D341Med (cell line): ENCODE measurements around the gene SLC25A28.
"Not testable (repeated sequence)": the region's sequence is repeated elsewhere in the genome, so short reads cannot be mapped to it uniquely, and the experiment has no call there.

Source experiments
- DNase-seq: peaks from one replicate; pipeline ENCODE4 v3.0.0; 2012; ENCODE audit warnings: low spot score

The SLC25A28 gene

DNA sequence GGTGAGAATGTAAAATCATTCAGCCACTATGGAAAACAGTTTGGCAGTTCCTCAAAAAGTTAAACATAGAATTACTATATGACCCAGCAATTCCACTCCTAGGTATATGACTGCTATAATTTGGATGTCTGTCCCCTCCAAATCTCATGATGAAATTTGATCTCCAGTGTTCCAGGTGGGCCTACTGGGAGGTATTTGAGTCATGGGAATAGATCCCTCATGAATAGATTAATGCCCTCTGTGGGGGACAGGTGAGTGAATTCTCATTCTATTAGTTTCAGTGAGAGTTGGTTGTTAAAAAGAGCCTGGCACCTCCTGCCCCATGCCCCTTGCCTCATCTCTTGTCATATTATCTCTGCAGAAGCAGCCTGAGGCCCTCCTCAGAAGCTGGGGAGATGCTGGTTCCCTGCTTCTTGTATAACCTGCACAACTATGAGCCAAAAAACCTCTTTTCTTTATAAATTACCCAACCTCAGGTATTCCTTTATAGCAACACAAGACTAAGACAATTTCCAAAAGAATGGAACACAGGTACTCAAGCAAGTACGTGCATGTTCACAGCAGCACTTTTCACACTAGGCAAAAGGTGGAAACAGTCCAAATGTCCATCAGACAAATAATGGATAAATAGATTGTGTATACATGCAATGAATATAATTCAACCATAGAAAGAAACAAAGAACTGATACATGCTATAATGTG is 8.8 kb upstream of the SLC25A28 start:
- no peak for DNase-seq

DNA sequence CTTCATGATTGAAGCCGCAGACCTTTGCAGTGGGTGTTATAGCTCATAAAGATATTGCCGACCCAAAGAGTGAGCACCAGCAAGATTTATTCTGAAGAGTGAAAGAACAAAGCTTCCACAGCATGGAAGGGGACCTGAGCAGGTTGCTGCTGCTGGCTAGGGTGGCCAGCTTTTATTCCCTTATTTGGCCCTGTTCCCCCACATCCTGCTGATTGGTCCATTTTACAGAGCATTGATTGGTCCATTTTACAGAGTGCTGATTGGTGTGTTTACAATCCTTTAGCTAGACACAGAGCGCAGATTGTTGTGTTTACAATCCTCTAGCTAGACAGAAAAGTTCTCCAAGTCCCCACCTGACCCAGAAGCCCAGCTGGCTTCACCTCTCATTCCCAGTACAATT is 4.9 kb upstream of the SLC25A28 start:
- not testable (repeated sequence) for DNase-seq

DNA sequence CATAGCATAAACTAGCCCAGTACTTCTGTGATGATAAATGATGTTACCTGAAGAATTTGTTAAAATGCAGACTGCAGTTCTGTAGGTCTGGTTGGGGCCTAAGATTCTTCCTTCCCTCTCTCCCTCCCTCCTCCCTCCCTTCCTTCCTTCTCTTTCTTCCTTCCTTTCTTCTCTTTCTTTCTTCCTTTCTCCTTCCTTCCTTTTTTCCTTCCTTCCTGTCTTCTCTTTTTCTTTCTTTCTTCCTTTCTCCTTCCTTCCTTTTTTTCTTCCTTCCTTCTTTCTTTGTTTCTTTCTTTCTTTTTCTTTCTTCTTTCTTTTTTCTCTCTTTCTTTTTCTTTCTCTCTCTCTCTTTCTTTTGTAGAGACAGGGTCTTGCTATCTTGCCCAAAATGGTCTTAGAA is 3.7 kb upstream of the SLC25A28 start:
- DNase-seq: no peak

DNA sequence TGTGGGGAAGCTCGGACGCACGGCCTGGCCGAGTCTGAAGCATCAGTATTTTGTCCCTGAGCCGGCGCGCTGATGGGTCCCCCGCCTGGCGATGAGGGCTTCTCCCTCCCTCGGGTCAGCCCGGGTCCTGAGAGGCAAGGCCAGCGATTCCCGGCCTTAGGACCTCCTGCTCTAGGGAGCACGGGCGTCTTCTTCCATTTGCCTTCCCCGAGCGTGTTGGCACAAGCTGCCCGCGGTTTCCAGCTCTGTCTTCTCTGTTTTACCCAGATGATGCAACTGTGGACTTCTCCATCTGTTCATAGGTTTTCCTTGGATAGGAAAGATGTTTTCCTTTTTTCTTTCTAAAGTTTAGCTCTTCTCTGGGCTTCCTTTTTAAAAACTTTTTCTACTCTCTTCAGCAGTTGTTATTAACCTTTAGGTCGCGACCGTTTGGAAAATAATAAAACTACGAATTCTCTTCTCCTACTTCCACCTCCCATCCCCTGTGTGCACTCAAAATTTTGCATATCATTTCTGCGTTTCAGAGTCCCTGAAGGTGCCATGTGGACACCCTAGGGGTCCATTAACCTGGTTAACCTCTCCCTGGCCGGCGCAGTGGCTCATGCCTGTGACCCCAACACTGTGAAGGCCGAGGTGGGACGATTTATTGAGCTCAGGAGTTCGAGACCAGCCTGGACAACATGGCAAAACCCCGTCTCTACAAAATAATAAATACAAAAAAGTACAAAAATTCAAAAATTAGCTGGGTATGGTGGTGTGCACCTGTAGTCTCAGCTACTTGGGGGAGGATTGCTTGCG is 1.4 kb upstream of the SLC25A28 start:
- no peak for DNase-seq

DNA sequence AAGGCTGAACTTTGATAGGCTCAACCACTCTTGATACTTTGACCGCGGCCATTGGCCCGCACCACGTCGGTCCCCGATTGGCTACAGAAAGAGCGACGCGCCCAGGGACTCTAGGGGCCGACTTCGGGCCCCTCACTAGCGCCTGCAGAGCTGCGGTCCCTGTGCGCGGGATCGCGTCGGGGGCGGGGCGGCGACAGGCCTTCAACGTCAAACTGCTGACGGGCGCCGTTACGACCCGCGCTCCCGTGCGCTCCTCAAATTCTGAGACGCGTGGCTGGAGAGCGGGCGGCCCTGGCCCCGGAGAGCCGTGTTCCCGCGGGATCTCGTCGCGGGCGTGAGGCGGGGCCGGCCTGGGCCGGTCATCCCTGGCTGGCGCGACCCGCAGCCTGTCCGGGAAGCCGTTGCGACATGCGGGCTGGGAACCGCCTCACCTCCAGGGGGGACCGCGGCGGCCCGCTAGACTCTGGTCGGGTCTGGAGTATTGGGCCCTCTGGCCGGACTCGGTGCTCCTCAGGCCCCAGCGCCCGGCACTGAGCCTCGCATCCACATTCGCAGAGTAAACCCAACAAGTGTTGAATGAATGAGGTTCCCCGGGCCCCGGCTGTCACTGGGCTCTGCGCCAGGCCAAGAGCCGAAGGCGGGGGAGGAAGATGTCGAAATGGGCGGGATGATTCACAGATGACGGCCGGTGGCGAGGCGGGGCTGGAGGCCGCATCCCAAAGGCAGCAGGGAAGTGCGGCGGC is 643 bp upstream of the SLC25A28 start:
- DNase-seq: peak; percentile 88

DNA sequence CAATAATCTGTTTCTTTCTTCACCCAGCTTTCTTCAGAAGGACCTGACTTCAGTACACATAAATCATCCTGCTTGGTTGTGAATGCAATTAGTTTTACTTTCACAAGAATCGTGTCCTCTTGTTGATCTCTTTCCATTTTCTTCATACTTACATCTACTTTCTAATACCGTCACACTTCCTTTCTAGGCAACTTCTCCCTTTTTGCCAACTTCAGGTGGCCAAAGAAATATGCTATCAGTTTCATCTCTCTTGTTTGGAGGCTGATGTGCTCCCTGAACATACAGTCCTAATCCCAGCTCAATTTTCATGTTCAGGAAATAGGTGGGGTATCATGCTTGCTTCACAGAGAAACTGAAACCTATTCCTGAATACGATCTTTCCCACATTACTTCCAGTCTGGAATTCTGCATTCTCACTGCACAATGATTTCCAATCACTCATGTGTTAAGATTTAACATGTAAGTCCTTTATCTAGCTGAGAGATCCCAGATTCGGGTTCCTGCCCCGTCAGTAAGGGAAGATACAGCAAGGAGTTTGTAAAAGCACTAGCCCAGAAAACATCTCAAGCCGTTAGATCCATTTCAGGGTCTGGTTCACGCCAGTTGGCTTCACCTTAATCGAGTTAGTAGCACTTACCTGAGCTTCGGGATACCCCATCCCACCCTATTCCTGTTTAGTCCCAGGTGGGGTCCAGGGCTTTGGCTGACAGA is 994 bp downstream of the SLC25A28 start:
- no peak for DNase-seq

DNA sequence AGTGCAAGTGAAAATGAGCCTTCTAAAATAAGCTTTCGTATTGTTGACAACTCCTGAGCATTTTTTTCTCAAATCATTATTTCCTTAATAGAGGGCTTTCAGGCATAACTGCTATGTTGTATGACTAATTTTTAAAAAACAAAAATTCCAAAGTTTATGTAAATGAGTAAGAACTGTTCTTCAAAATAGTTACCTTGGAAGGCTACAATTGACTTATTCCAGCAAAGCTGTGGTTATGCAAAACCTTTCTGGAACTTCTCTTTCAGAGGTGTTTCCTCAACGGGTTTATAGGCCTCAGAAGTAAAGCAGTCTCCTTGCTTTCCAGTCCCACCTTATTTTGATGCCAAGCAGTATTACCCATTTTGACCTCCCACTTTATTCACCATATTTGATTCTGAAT is 2.5 kb downstream of the SLC25A28 start:
- DNase-seq: no peak

DNA sequence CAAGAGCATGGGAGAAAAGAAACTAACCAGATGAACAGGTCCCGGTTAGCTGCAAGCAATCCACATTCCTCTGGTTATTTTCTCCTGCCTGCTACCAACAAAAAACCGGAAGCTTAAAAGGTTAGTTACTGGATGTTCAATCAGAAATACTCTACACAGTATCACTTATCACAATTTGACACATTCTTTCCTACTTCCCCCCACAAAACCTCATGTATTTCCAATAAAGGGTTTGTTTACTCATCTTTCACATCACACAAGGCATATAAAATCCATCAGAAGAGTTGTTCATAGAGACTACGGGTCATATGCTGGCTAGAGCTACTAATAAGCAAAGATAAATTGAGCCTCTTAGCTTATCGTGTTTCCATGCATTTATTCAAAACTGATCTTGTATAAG is 4.8 kb downstream of the SLC25A28 start:
- DNase-seq: no peak

DNA sequence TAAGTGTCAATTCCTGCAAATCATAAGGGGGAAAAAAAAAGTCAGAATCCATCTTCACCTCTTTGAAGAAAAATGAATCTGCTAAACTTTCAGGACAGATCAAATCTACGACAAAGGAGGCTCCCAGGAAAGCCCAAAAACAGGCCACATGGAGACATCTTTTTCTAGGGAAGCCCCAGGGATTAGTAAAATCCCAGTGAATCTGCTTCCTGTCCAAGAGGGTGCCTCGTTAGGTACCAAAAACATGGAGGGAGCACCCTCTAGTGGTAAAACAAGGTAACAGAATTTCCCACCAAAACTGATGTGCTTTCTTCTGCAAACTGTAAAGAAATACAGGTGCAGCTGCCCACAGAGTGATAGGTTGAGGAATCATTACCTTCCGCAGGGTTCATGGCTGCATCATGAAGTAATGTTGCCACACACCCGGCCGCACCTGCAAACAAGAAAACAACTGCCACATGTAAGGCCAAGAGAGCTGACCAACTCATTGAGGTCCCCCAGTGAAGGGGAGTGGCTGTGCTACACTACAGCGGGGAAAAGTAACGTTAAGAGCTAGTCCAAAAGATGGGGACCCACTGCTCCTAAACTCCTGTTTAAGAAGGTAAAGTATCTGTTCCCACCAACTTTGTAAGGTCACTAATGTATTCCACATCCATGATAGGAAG is 7.9 kb downstream of the SLC25A28 start:
- DNase-seq: peak; percentile 61

DNA sequence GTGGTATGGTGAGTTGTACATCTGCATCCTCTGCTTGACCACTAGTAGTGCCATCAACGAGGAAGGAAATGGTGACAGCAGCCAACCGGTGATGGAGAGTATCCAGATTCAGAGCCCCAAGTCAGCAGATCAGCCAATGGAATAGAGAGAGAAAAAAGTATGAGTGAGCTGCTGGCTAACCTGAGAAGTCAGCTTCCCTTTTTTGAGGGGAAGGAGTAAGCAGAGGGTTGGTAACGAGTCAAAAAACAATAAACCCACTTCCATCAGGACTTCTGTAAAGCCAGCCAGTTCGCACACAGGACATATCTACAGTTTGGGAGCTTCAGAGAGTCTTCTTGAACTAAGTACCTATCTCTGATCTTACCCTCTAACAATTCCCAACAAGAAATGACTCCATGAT is 8.9 kb downstream of the SLC25A28 start:
- DNase-seq: no peak

DNA sequence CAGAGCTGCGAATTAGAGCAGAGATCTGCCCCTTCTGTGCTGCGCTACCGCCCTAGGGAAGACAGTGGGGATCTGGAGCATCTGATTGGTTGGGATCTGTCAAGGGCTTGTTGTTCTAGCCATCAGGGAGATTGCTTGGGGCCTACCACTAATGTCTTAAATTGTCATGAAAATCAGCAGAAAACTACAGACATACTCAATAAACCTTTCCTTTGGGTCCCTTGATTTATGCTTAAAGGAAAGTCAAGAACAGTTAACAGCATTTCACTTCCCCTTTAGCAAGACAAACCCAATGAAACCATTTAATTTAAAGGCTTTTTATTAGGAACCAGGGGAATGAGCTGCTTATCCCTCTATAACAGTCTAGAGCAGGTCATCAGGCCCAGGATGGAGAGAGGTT is 10.0 kb downstream of the SLC25A28 start:
- no peak for DNase-seq

DNA sequence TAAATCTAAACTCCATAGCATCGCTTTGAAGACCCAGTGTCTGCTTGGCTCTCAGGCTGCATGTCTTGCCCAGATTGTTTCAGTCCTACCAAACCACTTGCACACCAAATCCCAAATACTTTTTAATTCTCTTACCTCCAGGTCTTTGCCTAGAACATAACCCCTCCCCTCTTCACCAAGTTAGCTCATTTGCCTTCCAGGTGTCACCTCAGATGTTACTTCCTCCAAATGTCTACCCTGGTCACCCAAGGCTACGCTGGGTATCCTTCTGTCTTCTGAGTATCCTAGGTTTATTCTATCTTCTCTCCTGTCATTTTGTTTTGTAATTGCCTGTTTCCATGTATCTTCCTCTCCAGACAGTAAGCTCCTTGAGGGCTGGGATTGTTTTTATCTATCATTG is 11.1 kb downstream of the SLC25A28 start:
- no peak for DNase-seq

DNA sequence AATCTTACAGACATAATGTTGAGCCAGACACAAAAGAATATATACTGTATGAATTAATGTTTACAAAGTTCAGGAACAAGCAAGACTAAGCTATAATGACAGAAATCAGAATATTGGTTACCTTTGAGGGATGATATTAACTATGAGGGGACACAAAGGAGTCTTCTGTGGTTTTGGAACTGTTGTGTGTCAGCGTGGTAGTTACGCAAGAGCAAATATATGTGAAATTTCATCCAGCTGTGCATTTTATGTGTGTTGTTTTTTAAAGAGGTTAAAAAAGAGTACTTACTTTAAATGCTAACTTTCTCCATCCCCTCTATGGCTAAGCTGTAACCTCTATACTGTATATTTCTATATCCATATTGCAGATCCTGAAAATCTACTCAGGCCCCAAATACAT is 14.9 kb downstream of the SLC25A28 start:
- no peak for DNase-seq

DNA sequence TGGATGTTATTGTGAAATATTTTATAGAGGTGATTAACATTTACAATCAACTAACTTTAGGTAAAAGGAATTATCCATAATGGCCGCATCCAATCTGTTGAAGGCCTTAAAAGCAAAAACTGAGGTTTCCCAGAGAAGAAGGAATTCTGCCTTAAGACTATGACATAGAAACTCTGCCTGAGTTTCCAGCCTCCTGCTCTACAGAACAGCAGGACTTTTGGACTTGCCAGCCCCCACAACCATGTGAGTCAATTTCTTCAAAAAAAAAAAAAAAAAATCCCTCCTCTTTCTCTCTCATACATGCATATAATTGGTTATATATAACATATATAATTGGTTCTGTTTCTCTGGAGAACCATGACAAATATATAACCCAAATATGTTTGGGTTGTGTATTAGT is 15.4 kb downstream of the SLC25A28 start:
- DNase-seq: no peak

DNA sequence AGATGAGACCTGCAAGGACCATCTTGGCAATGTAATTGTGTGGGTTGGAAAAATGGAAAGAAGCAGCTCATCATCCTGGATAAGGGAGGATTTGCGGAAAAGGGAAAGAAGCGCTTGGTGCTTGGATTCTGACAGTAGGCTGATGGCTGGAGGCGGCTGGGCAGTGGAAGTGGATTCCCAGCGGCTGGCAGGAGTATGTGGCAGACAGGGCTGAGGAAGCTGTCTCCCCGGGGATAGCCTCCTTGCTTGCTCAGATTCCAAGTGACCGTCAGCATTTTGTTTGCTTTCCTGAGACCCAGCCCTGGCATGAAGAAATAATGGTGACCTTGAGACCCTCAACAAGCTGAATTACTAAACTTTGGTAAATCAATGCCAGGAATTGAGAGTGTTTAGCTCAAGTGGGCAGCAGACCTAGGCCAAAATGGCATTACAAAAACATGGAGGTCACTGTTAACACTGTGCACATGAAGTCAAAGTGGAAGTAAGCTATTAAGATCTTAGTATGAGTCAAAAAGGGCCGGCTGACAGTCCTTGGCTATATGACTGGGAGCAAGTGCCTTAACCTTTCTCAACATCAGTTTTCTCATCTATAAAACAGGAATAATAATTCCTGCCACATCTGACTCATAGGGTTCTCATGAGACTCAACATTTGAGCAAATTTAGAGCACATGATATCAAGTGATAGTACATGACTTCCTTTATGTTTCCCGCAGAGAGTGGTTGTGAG is 21.3 kb downstream of the SLC25A28 start:
- DNase-seq: no peak

DNA sequence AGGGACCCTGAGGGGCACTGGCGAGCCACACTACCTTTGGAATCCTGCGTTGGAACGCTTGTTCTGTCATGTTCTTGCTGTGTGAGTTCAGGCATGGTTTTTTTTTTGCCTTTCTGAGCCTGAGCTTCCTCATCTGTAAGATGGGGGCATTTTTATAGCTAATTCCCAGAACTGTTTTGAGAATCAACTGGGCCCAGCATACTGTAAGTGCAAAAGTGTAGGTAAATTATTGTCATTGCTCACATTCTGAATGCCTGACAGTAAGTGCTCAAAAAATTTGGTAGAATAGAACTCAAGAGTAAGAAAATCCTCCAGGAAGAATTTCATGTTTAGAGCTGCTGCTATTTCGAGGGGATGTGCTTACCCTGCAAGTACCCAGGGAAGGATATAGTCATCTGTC is 22.2 kb downstream of the SLC25A28 start:
- no peak for DNase-seq

DNA sequence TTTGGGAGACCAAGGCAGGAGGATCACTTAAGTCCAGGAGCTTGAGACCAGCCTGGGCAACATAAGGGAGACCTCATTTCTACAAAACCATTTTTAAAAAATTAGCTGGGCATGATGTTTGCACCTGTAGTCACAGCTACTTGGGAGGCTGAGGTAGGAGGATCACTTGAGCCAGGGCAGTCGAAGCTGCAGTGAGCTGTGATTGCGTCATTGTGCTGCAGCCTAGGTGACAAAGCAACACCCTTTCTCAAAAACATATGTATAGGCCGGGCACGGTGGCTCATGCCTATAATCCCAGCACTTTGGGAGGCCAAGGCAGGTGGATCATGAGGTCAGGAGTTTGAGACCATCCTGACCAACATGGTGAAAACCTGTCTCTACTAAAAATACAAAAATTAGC is 23.5 kb downstream of the SLC25A28 start:
- DNase-seq: not testable (repeated sequence)

DNA sequence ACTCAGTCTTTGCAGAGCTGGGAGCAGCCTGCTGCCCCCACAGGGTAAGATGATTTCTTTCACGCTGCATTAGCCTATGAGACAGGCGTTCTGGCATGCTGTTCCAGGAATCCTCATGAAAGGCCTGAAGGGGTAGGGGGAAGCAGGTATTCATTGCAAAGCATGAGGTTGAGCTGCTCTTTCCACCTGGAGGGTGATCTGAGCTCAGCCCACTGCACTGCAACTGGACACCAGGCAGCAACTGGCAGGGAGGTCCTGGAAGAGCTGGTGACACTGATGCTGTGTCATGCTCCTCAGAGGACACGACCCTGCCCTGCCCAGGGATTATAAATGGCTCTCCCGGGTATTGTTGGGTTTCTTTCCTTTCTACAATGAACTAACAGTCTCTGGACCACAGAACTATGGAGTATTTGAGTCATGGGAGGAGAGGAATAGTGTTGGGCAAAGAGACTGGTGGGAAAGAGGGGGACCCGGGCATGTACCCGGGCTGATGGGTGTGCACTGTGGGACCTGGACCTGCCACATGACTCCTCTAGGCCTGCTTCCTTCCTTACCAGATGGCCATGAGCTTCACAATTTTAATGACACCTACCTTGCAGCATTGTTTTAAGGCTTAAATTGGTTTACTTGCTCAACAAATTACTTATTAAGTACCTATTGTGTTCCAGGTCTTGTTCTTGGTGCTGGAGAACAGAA is 24.3 kb downstream of the SLC25A28 start:
- no peak for DNase-seq

DNA sequence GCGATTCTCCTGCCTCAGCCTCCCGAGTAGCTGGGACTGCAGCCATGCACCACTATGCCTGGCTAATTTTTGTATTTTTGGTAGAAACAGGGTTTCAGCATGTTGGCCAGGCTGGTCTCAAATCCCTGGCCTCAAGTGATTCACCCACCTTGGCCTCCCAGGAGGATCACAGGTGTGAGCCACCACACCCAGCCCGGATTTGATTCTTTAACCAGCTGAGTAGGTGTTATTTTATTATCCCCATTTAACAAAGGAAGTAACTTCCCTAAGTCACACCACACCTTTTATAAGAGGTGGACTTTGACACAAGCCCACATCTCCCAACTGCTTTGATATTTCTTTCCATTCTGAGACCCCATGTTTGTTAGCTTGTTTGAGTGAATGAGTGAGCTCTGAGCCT is 25.0 kb downstream of the SLC25A28 start:
- DNase-seq: no peak

DNA sequence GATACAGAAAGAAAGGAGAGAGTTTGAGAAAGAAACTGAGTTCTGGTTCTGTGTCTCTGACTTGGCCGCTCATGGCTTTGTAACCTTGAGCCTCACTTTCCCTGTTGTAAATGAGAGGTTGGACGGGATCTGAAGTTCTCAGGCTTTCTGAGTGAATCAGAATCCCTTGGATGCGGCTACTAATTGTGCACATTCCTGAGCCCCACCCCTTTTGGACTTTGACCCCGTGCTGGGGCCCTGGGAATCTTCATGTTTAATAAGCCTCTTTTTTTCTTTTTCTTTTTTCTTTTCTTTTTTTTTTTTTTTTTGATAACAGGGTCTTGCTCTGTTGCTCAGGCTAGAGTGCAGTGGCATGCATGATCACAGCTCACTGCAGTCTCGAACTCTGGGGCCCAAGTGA is 26.9 kb downstream of the SLC25A28 start:
- DNase-seq: no peak

DNA sequence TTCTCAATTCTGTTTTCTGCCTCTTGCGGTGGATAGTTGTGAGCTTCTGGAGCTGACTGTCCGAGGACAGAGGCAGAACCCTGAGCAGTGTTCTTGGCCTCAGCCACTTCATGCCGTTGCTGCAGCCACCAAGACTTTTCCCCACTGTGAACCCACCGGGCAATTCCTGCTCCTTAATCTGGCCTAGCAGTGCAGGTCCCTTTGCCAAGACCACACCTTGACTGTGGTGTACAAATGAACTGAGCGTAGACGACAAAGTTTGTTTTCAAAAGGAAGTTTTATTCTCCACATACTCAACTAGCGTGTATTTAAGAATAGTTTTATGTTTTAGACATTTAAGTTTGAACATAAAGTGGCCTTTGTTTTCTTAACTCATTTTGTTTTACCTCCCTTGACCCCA is 29.4 kb downstream of the SLC25A28 start:
- no peak for DNase-seq
